Cardiac muscle cell (in vitro differentiated cells and primary cell): Measurements from ENCODE around the gene RNPC3. TPM values are rescaled to one million over a fixed set of nuclear protein-coding genes. Genes with fewer than 3 reads are reported as not detected.
"Not testable (repeated sequence)": the region's sequence is repeated elsewhere in the genome, so short reads cannot be mapped to it uniquely, and the experiment has no call there.

Experiments used
- DNase-seq, 2 donors: peaks; one replicate each; pipeline versions ENCODE4 v3.0.0 to v3.0.0-alpha.2; 2010 to 2017; ENCODE audit warnings: low read depth in 1 of 2, low spot score in 1 of 2
- H3K27ac ChIP-seq: fragments of 200-600 bp; sonication (generic); 2 replicates; pipeline ENCODE4 v1.5.1; 2016
- H3K27me3 ChIP-seq: fragments of 200-600 bp; sonication (generic); 2 replicates; pipeline ENCODE4 v1.6.0; 2016; ENCODE audit warnings: control low read depth
- H3K36me3 ChIP-seq: fragments of 200-600 bp; sonication (generic); 2 replicates; pipeline ENCODE4 v1.5.1; 2016; ENCODE audit warnings: control low read depth
- H3K4me1 ChIP-seq: fragments of 200-600 bp; sonication (generic); 2 replicates; pipeline ENCODE4 v1.8.1; 2017; ENCODE audit warnings: low read depth, mild to moderate bottlenecking, mixed run types
- H3K4me3 ChIP-seq: fragments of 200-600 bp; sonication (generic); 2 replicates; pipeline ENCODE4 v1.5.1; 2016; ENCODE audit warnings: mild to moderate bottlenecking
- H3K9me3 ChIP-seq: fragments of 200-600 bp; sonication (generic); 2 replicates; pipeline ENCODE4 v1.5.1; 2017; ENCODE audit warnings: low read depth, mild to moderate bottlenecking, control low read depth
- CTCF ChIP-seq: IDR thresholded peaks from 2 replicates; pipeline ENCODE4 v1.5.1; 2012; ENCODE audit warnings: low read depth, mild to moderate bottlenecking, low read length
- polyA plus RNA-seq: library from polyadenylated mRNA; unstranded; fragments of >200 nt; fragmentation: Nextera tagmentation; extraction: Ambion mirVana; gene quantifications from 2 replicates; pipeline ENCODE4 v1.2.1, GENCODE V29; 2016
- total RNA-seq: library from RNA; depleted of rRNA; stranded (reverse); fragments of >200 nt; gene quantifications from 2 replicates; pipeline ENCODE4 v1.2.3, GENCODE V29; 2016

Gene RNPC3
- total and polyA plus RNA-seq, 2 experiments from 2014 or later = 69.6 to 84.1 TPM

GRCh38 chr1:103582464-103582863, 57.0 kb downstream of the RNPC3 start:
- H3K27me3 ChIP-seq = no peaks in the 10 kb centered on the region
- TF ChIP-seq CTCF = no peak
- no peak overlapping the region for H3K4me3 ChIP-seq
- H3K9me3 ChIP-seq = no peaks in the 10 kb centered on the region
- no peak overlapping the region for H3K27ac ChIP-seq
- H3K4me1 ChIP-seq = no peaks in the 10 kb centered on the region
- DNase-seq = no peak
- H3K36me3 ChIP-seq = no peaks in the 10 kb centered on the region

GRCh38 chr1:103583887-103584286, 58.4 kb downstream of the RNPC3 start:
- no peaks in the 10 kb centered on the region for H3K4me1 ChIP-seq
- DNase-seq = no peak
- H3K36me3 ChIP-seq = no peaks in the 10 kb centered on the region
- no peaks in the 10 kb centered on the region for H3K27me3 ChIP-seq
- no peak overlapping the region for H3K27ac ChIP-seq
- H3K4me3 ChIP-seq = no peak overlapping the region
- TF ChIP-seq CTCF = no peak
- H3K9me3 ChIP-seq = no peaks in the 10 kb centered on the region

GRCh38 chr1:103584537-103584936, 59.0 kb downstream of the RNPC3 start:
- Histone ChIP-seq H3K9me3 (no peaks in the 10 kb centered on the region), H3K27ac (no peak overlapping the region), H3K36me3 (no peaks in the 10 kb centered on the region), H3K4me3 (no peak overlapping the region), H3K27me3 (no peaks in the 10 kb centered on the region), H3K4me1 (no peaks in the 10 kb centered on the region)
- TF ChIP-seq CTCF = no peak
- DNase-seq = no peak

- not testable (repeated sequence) for H3K27me3 ChIP-seq, H3K4me1 ChIP-seq, H3K36me3 ChIP-seq, H3K27ac ChIP-seq, DNase-seq, H3K9me3 ChIP-seq, H3K4me3 ChIP-seq
Measured at GRCh38 chr1:103602740-103603139, 77.2 kb downstream of the RNPC3 start.

Other genes starting within 250 kb of the RNPC3 start
- 19.2 and 50.8 TPM in 2 replicates for gene AMY2B, start 45.9 kb downstream of the RNPC3 start, total RNA-seq
- 32.9 and 42.9 TPM in 2 replicates for gene AMY2B, start 45.9 kb downstream of the RNPC3 start, polyA plus RNA-seq
- gene AMY2A, start 91.7 kb downstream of the RNPC3 start, total RNA-seq = not detected in 2 replicates
- gene AMY2A, start 91.7 kb downstream of the RNPC3 start, polyA plus RNA-seq = 0.38 and 0.97 TPM in 2 replicates
- not detected in 2 replicates for gene AMY1A, start 130.1 kb downstream of the RNPC3 start, total RNA-seq
- gene AMY1A, start 130.1 kb downstream of the RNPC3 start, polyA plus RNA-seq = not detected in 2 replicates
- gene AMY1B, start 170.5 kb downstream of the RNPC3 start, total RNA-seq = not detected in 2 replicates
- not detected in 2 replicates for gene AMY1B, start 170.5 kb downstream of the RNPC3 start, polyA plus RNA-seq
- 0.12 TPM in 1 of 2 replicates, not detected in the other for gene AMY1C, start 224.2 kb downstream of the RNPC3 start, total RNA-seq
- gene AMY1C, start 224.2 kb downstream of the RNPC3 start, polyA plus RNA-seq = not detected in 2 replicates